ENCODE measurements around the gene UBAC1.

The UBAC1 gene

GRCh38 chr9:135928074-135928730, 33.0 kb downstream of the UBAC1 start:
- Histone ChIP-seq H3K27ac (ENCODE audit: extremely low read depth, low read depth, low read length) (no peak overlapping the region), H3K4me1 (ENCODE audit: control insufficient read depth, insufficient read depth, low read length) (no peaks in the 10 kb centered on the region), H3K9me3 (ENCODE audit: control insufficient read depth, insufficient read depth, low read depth, low read length) (no peaks in the 10 kb centered on the region), H3K4me3 (ENCODE audit: low read depth, low read length) (no peak overlapping the region), H3K36me3 (ENCODE audit: control insufficient read depth in 2 of 2, insufficient read depth in 1 of 2, low read length in 2 of 2) (peaks cover 0 to 30% of the 10 kb centered on the region in 2 experiments; a peak in 1 of 3 replicates)
- TF ChIP-seq ZNF560 (tag by site-specific recombination; IDR thresholded peaks at IDR 0.05; ENCODE audit: borderline replicate concordance) (no peak), ZNF843 (tag by site-specific recombination; IDR thresholded peaks at IDR 0.05) (no peak)
- POLR2A ChIA-PET: no interaction called here
- CTCF ChIA-PET: no interaction called here

GRCh38 chr9:135927195-135928013, 33.8 kb downstream of the UBAC1 start:
- no peak overlapping the region for H3K4me3 ChIP-seq (ENCODE audit: low read depth, low read length)
- H3K4me1 ChIP-seq (ENCODE audit: control insufficient read depth, insufficient read depth, low read length): no peaks in the 10 kb centered on the region
- peaks cover 0 to 22% of the 10 kb centered on the region in 2 experiments; a peak in 1 of 3 replicates for H3K36me3 ChIP-seq (ENCODE audit: control insufficient read depth in 2 of 2, insufficient read depth in 1 of 2, low read length in 2 of 2)
- no peaks in the 10 kb centered on the region for H3K9me3 ChIP-seq (ENCODE audit: control insufficient read depth, insufficient read depth, low read depth, low read length)
- POLR2A ChIA-PET: no interaction called here
- CTCF ChIA-PET: no interaction called here
- TF ChIP-seq ZBTB26 (tag by site-specific recombination; optimal IDR thresholded peaks at IDR 0.05) (peak; percentile 18), SCRT1 (tag by site-specific recombination; IDR thresholded peaks at IDR 0.05; ENCODE audit: borderline replicate concordance) (no peak), ZNF660 (tag by site-specific recombination; IDR thresholded peaks at IDR 0.05) (no peak), ZSCAN4 (tag by site-specific recombination; IDR thresholded peaks at IDR 0.05) (peak; percentile 87)
- no peak overlapping the region for H3K27ac ChIP-seq (ENCODE audit: extremely low read depth, low read depth, low read length)

GRCh38 chr9:135926402-135927194, 34.6 kb downstream of the UBAC1 start:
- Histone ChIP-seq H3K9me3 (ENCODE audit: control insufficient read depth, insufficient read depth, low read depth, low read length) (no peaks in the 10 kb centered on the region), H3K4me1 (ENCODE audit: control insufficient read depth, insufficient read depth, low read length) (no peaks in the 10 kb centered on the region), H3K36me3 (ENCODE audit: control insufficient read depth in 2 of 2, insufficient read depth in 1 of 2, low read length in 2 of 2) (peaks cover 0 to 20% of the 10 kb centered on the region in 2 experiments; a peak in 1 of 3 replicates), H3K4me3 (ENCODE audit: low read depth, low read length) (no peak overlapping the region), H3K27ac (ENCODE audit: extremely low read depth, low read depth, low read length) (no peak overlapping the region)
- CTCF ChIA-PET: no interaction called here
- TF ChIP-seq KLF1 (tag by site-specific recombination; IDR thresholded peaks at IDR 0.05) (peak; percentile 70), ZNF777 (tag by site-specific recombination; IDR thresholded peaks at IDR 0.05; ENCODE audit: borderline replicate concordance) (no peak), WT1 (tag by site-specific recombination; IDR thresholded peaks at IDR 0.05) (no peak), ZIC2 (tag by site-specific recombination; IDR thresholded peaks at IDR 0.05) (peak; percentile 31; the same call in 1 of the 2 replicates)
- POLR2A ChIA-PET: interaction anchor here (1.9 kb wide), 1 partner anchor 19 kb away, joined by 8 read pairs; the partner anchor contains the start of gene CAMSAP1

GRCh38 chr9:135925496-135926133, 35.6 kb downstream of the UBAC1 start:
- Histone ChIP-seq H3K4me1 (ENCODE audit: control insufficient read depth, insufficient read depth, low read length) (no peaks in the 10 kb centered on the region), H3K27ac (ENCODE audit: extremely low read depth, low read depth, low read length) (no peak overlapping the region), H3K36me3 (ENCODE audit: control insufficient read depth in 2 of 2, insufficient read depth in 1 of 2, low read length in 2 of 2) (peaks cover 0 to 10% of the 10 kb centered on the region in 2 experiments; a peak in 1 of 3 replicates), H3K4me3 (ENCODE audit: low read depth, low read length) (no peak overlapping the region), H3K9me3 (ENCODE audit: control insufficient read depth, insufficient read depth, low read depth, low read length) (no peaks in the 10 kb centered on the region)
- no peak for TF ChIP-seq ZNF394 (tag by site-specific recombination; IDR thresholded peaks at IDR 0.05; ENCODE audit: borderline replicate concordance)
- no peak for TF ChIP-seq ZNF362 (tag by site-specific recombination; IDR thresholded peaks at IDR 0.05)
- TF ChIP-seq ZFHX2 (tag by site-specific recombination; conservative IDR thresholded peaks at IDR 0.05): peak; percentile 85
- peak; percentile 68 for TF ChIP-seq EGR2 (tag by site-specific recombination; IDR thresholded peaks at IDR 0.05; ENCODE audit: low read depth)
- TF ChIP-seq ZNF121 (tag by site-specific recombination; IDR thresholded peaks at IDR 0.05): 0 out of 2 replicates have a peak, but pooled peaks have one; percentile 58
- ChIA-PET CTCF (interaction anchor here (0.6 kb wide), 1 partner anchor 165 kb away, joined by 3 read pairs; no protein-coding TSS in a partner anchor), POLR2A (interaction anchor here (1.9 kb wide), 1 partner anchor 18 kb away, joined by 8 read pairs; the partner anchor contains the start of gene CAMSAP1)
